GM18873 (cell line): Measurements from ENCODE around the gene BRD3OS.

ENCODE experiments used
- ATAC-seq: cut with Tn5 transposase; IDR thresholded peaks from one replicate; pipeline ENCODE4 v1.9.1; 2021; ENCODE audit warnings: mild to moderate bottlenecking, moderate library complexity, moderate number of reproducible peaks; ENCODE audit not compliant: unreplicated experiment, low FRiP score

BRD3OS gene

DNA sequence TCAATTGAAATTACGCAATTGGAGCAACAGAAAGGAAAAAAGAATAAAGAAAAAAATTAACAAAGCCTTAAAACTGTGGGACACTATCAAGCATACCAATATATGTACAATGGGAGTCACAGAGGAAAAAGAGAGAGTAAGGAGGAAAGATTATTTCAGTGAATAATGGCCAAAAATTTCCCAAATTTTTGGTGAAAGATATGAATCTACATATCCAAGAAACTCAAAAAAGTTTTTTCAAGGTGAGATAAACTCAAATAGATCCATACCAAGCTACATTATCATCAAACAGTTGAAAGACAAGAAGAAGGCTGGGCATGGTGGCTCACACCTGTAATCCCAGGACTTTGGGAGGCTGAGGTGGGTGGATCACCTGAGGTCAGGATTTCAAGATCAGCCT is 51.4 kb downstream of the BRD3OS start:
- ATAC-seq: no peak
